Omental fat pad (tissue), 4 donors: ENCODE data around the gene BICDL2. TPM values are rescaled to one million over a fixed set of nuclear protein-coding genes. Genes with fewer than 3 reads are reported as not detected.

Source experiments
- ATAC-seq: fragments of 150-250 bp; one replicate; pipeline ENCODE4 v1.9.1; 2016; ENCODE audit warnings: mild to moderate bottlenecking, moderate library complexity; ENCODE audit not compliant: low FRiP score
- DNase-seq: peaks from one replicate; pipeline ENCODE4 v3.0.0-alpha.2; 2019; ENCODE audit warnings: low spot score
- CTCF ChIP-seq, 3 donors: fragments of 450-650 bp; IDR thresholded peaks; one replicate each; pipeline ENCODE4 v1.5.1; 2016 to 2017; ENCODE audit warnings: antibody characterized with exemption in 3 of 3, mild to moderate bottlenecking in 3 of 3, moderate library complexity in 2 of 3
- total RNA-seq, 4 donors: library from RNA; depleted of rRNA; stranded (reverse); fragments of >200 nt; gene quantifications; one replicate each; pipeline ENCODE4 v1.1.0, GENCODE V29; 2016

The BICDL2 gene
- total RNA-seq, 4 donors from 2014 or later = 0.47 TPM; not detected in 3

GRCh38 chr16:2991566-2992261 is 45.0 kb downstream of the BICDL2 start:
- DNase-seq (no peak), ATAC-seq (no peak)
- no peak for TF ChIP-seq CTCF (IDR thresholded peaks at IDR 0.05)

GRCh38 chr16:2990891-2991290 is 45.9 kb downstream of the BICDL2 start:
- TF ChIP-seq CTCF (IDR thresholded peaks at IDR 0.05) = no peak
- ATAC-seq = no peak
- DNase-seq = no peak

GRCh38 chr16:2988590-2989099 is 48.1 kb downstream of the BICDL2 start:
- no peak for ATAC-seq
- TF ChIP-seq CTCF (IDR thresholded peaks at IDR 0.05) = no peak
- DNase-seq = no peak

- no peak for TF ChIP-seq CTCF (IDR thresholded peaks at IDR 0.05)
- ATAC-seq (no peak), DNase-seq (no peak)
Measured at GRCh38 chr16:2987833-2988232, 48.9 kb downstream of the BICDL2 start.

- no peak for DNase-seq
- TF ChIP-seq CTCF (IDR thresholded peaks at IDR 0.05) = no peak
- no peak for ATAC-seq
Measured at GRCh38 chr16:2987286-2987685, 49.5 kb downstream of the BICDL2 start.

- DNase-seq = no peak
- TF ChIP-seq CTCF (IDR thresholded peaks at IDR 0.05) = no peak
- no peak for ATAC-seq
Measured at GRCh38 chr16:2986623-2987188, 50.0 kb downstream of the BICDL2 start.

GRCh38 chr16:2985893-2986355 is 50.8 kb downstream of the BICDL2 start:
- ATAC-seq (no peak), DNase-seq (no peak)
- no peak for TF ChIP-seq CTCF (IDR thresholded peaks at IDR 0.05)
